ENCODE measurements around the gene SEC62. TPM values are rescaled to one million over a fixed set of nuclear protein-coding genes. Genes with fewer than 3 reads are reported as not detected.
A peak's percentile ranks its signal among the peaks of the same experiment; 100 is the strongest.

Gene SEC62
- total and polyA plus RNA-seq, 9 of the 15 experiments (the other 6 are each of a cell fraction or from before 2014, with no cell fraction given) = 34.5 to 152 (median 51.8) TPM

DNA sequence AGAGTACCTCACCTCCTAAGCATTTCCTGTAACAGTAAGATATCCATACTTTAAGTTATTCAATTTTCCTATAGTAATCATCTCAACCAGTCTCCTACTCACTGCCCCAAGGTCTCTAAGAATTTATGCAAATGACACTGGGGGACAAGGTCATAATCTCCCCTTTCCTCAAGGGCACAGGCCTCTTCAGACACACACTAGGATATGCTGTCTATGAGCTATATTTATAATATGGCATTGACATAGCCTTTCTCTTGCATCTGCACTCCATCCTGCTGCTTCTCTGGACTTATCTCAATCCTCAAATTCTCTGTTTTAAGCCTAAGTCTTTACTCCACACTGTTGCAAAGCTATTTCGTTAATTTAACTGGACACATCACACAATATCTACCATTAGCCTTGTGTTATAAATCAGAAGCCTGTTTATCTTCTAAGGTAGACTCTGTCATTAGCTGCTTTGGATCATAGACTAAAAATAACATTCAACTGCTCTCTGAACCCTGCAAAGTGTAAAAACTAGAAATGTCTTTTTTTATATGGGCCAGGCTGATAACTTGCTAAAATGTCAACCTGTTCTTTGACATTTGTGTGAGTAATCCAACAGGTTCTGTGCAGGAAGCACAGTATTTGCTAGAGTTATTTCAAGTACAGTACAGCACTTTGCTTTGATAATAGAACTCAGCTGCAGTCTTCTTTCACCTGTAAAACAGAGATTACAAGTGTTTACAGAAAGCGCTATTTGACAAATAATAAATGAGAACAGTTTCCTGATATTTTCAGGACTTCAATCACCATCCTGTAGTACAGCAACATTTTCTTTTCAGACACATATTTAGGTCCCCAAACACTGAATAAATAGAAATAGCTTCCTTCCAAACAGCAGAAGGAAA lies 17.8 kb upstream of the SEC62 start:
- in situ Hi-C loops (cut with MboI) (no loop called here), intact Hi-C loops (cut with micrococcal nuclease) (no loop called here)
- no peak overlapping the region for H3K27ac ChIP-seq (ENCODE audit: extremely low read depth, low read depth, low read length)
- no peak overlapping the region for H3K4me2 ChIP-seq (ENCODE audit: insufficient read depth, low read length)
- CTCF ChIA-PET (ENCODE audit: low intra/inter-chr PET ratio) = no interaction called here
- FAIRE-seq = no peak
- no TSS peak for BruUV-seq (replicated peaks)
- H2AFZ ChIP-seq (ENCODE audit: low read depth, low read length) = peak overlapping the region; percentile 60
- POLR2A ChIA-PET = interaction anchor here (1.4 to 1.8 kb wide), 2 partner anchors 10 to 17 kb away, joined by 5 to 8 read pairs; partner anchors contain the start of gene SEC62
- H3K9me1 ChIP-seq (ENCODE audit: control insufficient read depth, insufficient read depth, low read length) = no peaks in the 10 kb centered on the region
- no peaks in the 10 kb centered on the region for H4K20me1 ChIP-seq (replicated peaks; ENCODE audit: control insufficient read depth, insufficient read depth, low read length)
- no peaks in the 10 kb centered on the region for H3K79me2 ChIP-seq (ENCODE audit: control insufficient read depth, insufficient read depth, low read length)
- no peaks in the 10 kb centered on the region for H3K9me3 ChIP-seq (replicated peaks; ENCODE audit: control insufficient read depth, insufficient read depth, low read depth, low read length)
- ATAC-seq = peak; percentile 7; the same call in 2 of the 3 replicates
- no peak overlapping the region for H3K4me3 ChIP-seq
- H3K27me3 ChIP-seq (ENCODE audit: control insufficient read depth in 2 of 2, insufficient read depth in 2 of 2, low read length in 2 of 2) = no peaks in the 10 kb centered on the region
- DNase-seq (ENCODE audit: extremely low read depth in 1 of 4, low spot score in 3 of 4) = no peak
- 0 out of 2 replicates have a peak, but pooled peaks have one; percentile 27 for TF ChIP-seq TAL1 (IDR thresholded peaks at IDR 0.05)
- peak; percentile 39; the same call in 1 of the 2 replicates for TF ChIP-seq CBFA2T3 (IDR thresholded peaks at IDR 0.05)
- no peak for TF ChIP-seq CCNT2 (IDR thresholded peaks at IDR 0.05; ENCODE audit: borderline replicate concordance, extremely low read depth, insufficient read length, low read depth, low read length)
- no peak for TF ChIP-seq ZNF217 (CRISPR knock-in tag; IDR thresholded peaks at IDR 0.05)
- TF ChIP-seq TCF3 (CRISPR knock-in tag; IDR thresholded peaks at IDR 0.05) = peak; percentile 40; the same call in 1 of the 2 replicates
- no peak for TF ChIP-seq ZNF175 (CRISPR knock-in tag; IDR thresholded peaks at IDR 0.05; ENCODE audit: low read depth)
- WGBS (ENCODE audit: insufficient coverage, low coverage, missing lambda C conversion rate) = 3% methylated on average over 2 of the region's 2 CpGs
- H3K4me1 ChIP-seq (replicated peaks in 1 of 2; ENCODE audit: control insufficient read depth in 2 of 2, insufficient read depth in 2 of 2, low read length in 2 of 2) = peaks cover 7 to 34% of the 10 kb centered on the region in 2 experiments
- H3K36me3 ChIP-seq (ENCODE audit: control insufficient read depth, insufficient read depth, low read length) = no peaks in the 10 kb centered on the region
- no peak overlapping the region for H3K9ac ChIP-seq (ENCODE audit: insufficient read depth in 1 of 2, low read depth in 2 of 2, low read length in 2 of 2)
